B cell (primary cell): Measurements from ENCODE around the gene PTPRN2. TPM values are rescaled to one million over a fixed set of nuclear protein-coding genes. Genes with fewer than 3 reads are reported as not detected.
"Not testable (repeated sequence)": the region's sequence is repeated elsewhere in the genome, so short reads cannot be mapped to it uniquely, and the experiment has no call there.

Source experiments
- ATAC-seq: fragments of 200-7000 bp; cut with Tn5 transposase; one replicate; pipeline ENCODE4 v1.10.0; 2021; ENCODE audit warnings: low read depth, mild to moderate bottlenecking, moderate number of reproducible peaks, moderate library complexity
- CTCF ChIA-PET: fragments of 350-600 bp; sonication (Branson Sonifier 250); formaldehyde crosslinking; loops from one replicate; lab custom pipeline; 2021; ENCODE audit warnings: antibody characterized with exemption, inconsistent platforms; lab: Charles Lee
- POLR2A ChIA-PET: fragments of 350-600 bp; sonication (Branson Sonifier 250); formaldehyde crosslinking; loops from one replicate; lab custom pipeline; 2021; ENCODE audit warnings: antibody characterized with exemption; lab: Charles Lee
- DNase-seq: peaks from one replicate; pipeline ENCODE4 v3.0.0; 2013
- H2AFZ ChIP-seq: 2 replicates; pipeline ENCODE4 v1.6.1; 2012; ENCODE audit warnings: mild to moderate bottlenecking, low read depth, low read length; ENCODE audit not compliant: insufficient read depth, poor library complexity, severe bottlenecking
- H3K27ac ChIP-seq, 2 donors: 1 replicate in 1 of 2; 2 replicates in 1 of 2; pipeline ENCODE4 v1.5.1; 2012 to 2013; ENCODE audit warnings: low read length in 2 of 2, mild to moderate bottlenecking in 2 of 2, moderate library complexity in 1 of 2
- H3K27me3 ChIP-seq, 4 experiments: fragments of 200-600 bp in 1 of 4; sonication (generic) in 1 of 4; replicated peaks in 1 of 4; 1 replicate in 2 of 4; 2 replicates in 2 of 4; pipeline versions ENCODE4 v1.6.1 to v1.7.0; 2013 to 2016; ENCODE audit warnings: low read length in 3 of 4, mild to moderate bottlenecking in 2 of 4, mixed read lengths in 1 of 4, moderate library complexity in 1 of 4; ENCODE audit not compliant: insufficient read depth in 4 of 4, control insufficient read depth in 3 of 4; ENCODE audit errors: control extremely low read depth in 1 of 4
- H3K36me3 ChIP-seq, 2 experiments: replicated peaks in 1 of 2; 1 replicate in 1 of 2; 2 replicates in 1 of 2; pipeline versions ENCODE4 v1.6.1 to v1.7.1; 2013; ENCODE audit warnings: low read length in 1 of 2; ENCODE audit not compliant: insufficient read depth in 2 of 2, control insufficient read depth in 1 of 2; ENCODE audit errors: control extremely low read depth in 1 of 2, extremely low read depth in 1 of 2
- H3K4me1 ChIP-seq, 2 donors: fragments of 200-600 bp in 1 of 2; sonication (generic) in 1 of 2; 1 replicate in 1 of 2; 2 replicates in 1 of 2; pipeline versions ENCODE4 v1.5.1 to v1.6.1; 2013 to 2017; ENCODE audit warnings: low read length in 2 of 2; ENCODE audit not compliant: control insufficient read depth in 2 of 2, insufficient read depth in 2 of 2
- H3K4me2 ChIP-seq: replicated peaks from 2 replicates; pipeline ENCODE3; 2012; ENCODE audit warnings: mild to moderate bottlenecking, low read depth, low read length; ENCODE audit not compliant: poor library complexity, severe bottlenecking
- H3K4me3 ChIP-seq, 5 experiments: fragments of 200-600 bp in 1 of 5; sonication (generic) in 1 of 5; 1 replicate in 3 of 5; 2 replicates in 2 of 5; pipeline versions ENCODE4 v1.5.1 to v1.7.0; 2011 to 2016; ENCODE audit warnings: low read length in 4 of 5, mild to moderate bottlenecking in 4 of 5, low read depth in 2 of 5, control low read depth in 1 of 5, moderate library complexity in 1 of 5; ENCODE audit not compliant: insufficient read depth in 1 of 5; ENCODE audit errors: control extremely low read depth in 1 of 5, extremely low read depth in 1 of 5
- H3K79me2 ChIP-seq: fragments of 200-600 bp; sonication (generic); one replicate; pipeline ENCODE4 v1.6.0; 2016; ENCODE audit warnings: low read length; ENCODE audit not compliant: control insufficient read depth, insufficient read depth
- H3K9ac ChIP-seq: fragments of 200-600 bp; sonication (generic); 2 replicates; pipeline ENCODE4 v1.6.1; 2017; ENCODE audit warnings: mild to moderate bottlenecking, low read length, moderate library complexity
- H3K9me3 ChIP-seq, 3 donors: one replicate each; pipeline versions ENCODE4 v1.6.1 to v1.7.1; 2013; ENCODE audit warnings: low read length in 2 of 3; ENCODE audit not compliant: control insufficient read depth in 2 of 3, insufficient read depth in 1 of 3; ENCODE audit errors: control extremely low read depth in 1 of 3
- H4K20me1 ChIP-seq: 2 replicates; pipeline ENCODE4 v1.6.0; 2012; ENCODE audit warnings: mild to moderate bottlenecking, low read length; ENCODE audit not compliant: insufficient read depth, control insufficient read depth, poor library complexity, severe bottlenecking
- H3K27ac Mint-ChIP-seq: one replicate; pipeline ENCODE4 v1.8.0; 2021; ENCODE audit warnings: mixed read lengths
- H3K27me3 Mint-ChIP-seq: one replicate; pipeline ENCODE4 v1.8.0; 2021; ENCODE audit warnings: mixed read lengths
- H3K4me1 Mint-ChIP-seq: one replicate; pipeline ENCODE4 v1.8.0; 2021; ENCODE audit warnings: mixed read lengths
- H3K4me3 Mint-ChIP-seq: one replicate; pipeline ENCODE4 v1.8.0; 2021; ENCODE audit warnings: mixed read lengths
- H3K9me3 Mint-ChIP-seq: one replicate; pipeline ENCODE4 v1.8.0; 2022; ENCODE audit warnings: mixed read lengths; ENCODE audit not compliant: insufficient read depth
- CTCF ChIP-seq: fragments of 200-600 bp; IDR thresholded peaks from one replicate; pipeline ENCODE4 v1.8.0; 2022; ENCODE audit warnings: antibody characterized with exemption, mild to moderate bottlenecking
- EZH2 ChIP-seq: IDR thresholded peaks from 2 replicates; pipeline ENCODE4 v1.6.1; 2012; ENCODE audit warnings: borderline replicate concordance, low read depth, mild to moderate bottlenecking, moderate library complexity, low read length; ENCODE audit not compliant: insufficient read depth, poor library complexity, severe bottlenecking
- WGBS: methylation state at CpG from one replicate; pipeline ENCODE4 v1.1.5; 2013; ENCODE audit warnings: missing lambda C conversion rate; ENCODE audit not compliant: insufficient coverage; 5-methylcytosine and 5-hydroxymethylcytosine counted together
- intact Hi-C: fragments of 100-400 bp; cut with micrococcal nuclease; formaldehyde crosslinking; loops from one replicate; pipeline ENCODE4 v1.10.0; 2022
- polyA plus RNA-seq: library from polyadenylated mRNA; depleted of rRNA; stranded (reverse); fragments of >200 nt; gene quantifications from 2 replicates; pipeline ENCODE4 v1.2.3, GENCODE V29; 2012
- total RNA-seq, 2 donors: library from RNA; stranded (reverse); fragments of 120-200 nt in 1 of 2; gene quantifications; 1 replicate in 1 of 2; 2 replicates in 1 of 2; pipeline versions ENCODE4 v1.2.3 to v1.2.4, GENCODE V29; 2013 to 2022

Gene PTPRN2
- total and polyA plus RNA-seq, 2 donors (not counting 1 experiment from before 2014, with no cell fraction given), result 2.0 to 5.0 TPM

GRCh38 chr7:157727964-157728615 is 859.5 kb downstream of the PTPRN2 start:
- 90% methylated on average over 18 of the region's 21 CpGs for WGBS
- intact Hi-C loops, result no loop called here
- Mint-ChIP-seq H3K4me3 (no peak overlapping the region), H3K9me3 (no peaks in the 10 kb centered on the region), H3K27ac (no peak overlapping the region), H3K27me3 (no peaks in the 10 kb centered on the region), H3K4me1 (no peaks in the 10 kb centered on the region)
- ChIA-PET CTCF (no interaction called here), POLR2A (no interaction called here)
- no peak overlapping the region for H3K27ac ChIP-seq
- no peak overlapping the region for H3K4me2 ChIP-seq
- no peaks in the 10 kb centered on the region for H3K27me3 ChIP-seq
- peaks cover 0 to 14% (median 0%) of the 10 kb centered on the region in 3 donors for H3K9me3 ChIP-seq
- no peak for ATAC-seq
- H3K36me3 ChIP-seq, result no peaks in the 10 kb centered on the region
- TF ChIP-seq CTCF (no peak), EZH2 (no peak)
- H2AFZ ChIP-seq, result no peak overlapping the region
- DNase-seq, result no peak
- H3K4me1 ChIP-seq, result no peaks in the 10 kb centered on the region
- H4K20me1 ChIP-seq, result no peaks in the 10 kb centered on the region
- H3K4me3 ChIP-seq, result no peak overlapping the region
- no peak overlapping the region for H3K9ac ChIP-seq
- H3K79me2 ChIP-seq, result no peaks in the 10 kb centered on the region

DNA sequence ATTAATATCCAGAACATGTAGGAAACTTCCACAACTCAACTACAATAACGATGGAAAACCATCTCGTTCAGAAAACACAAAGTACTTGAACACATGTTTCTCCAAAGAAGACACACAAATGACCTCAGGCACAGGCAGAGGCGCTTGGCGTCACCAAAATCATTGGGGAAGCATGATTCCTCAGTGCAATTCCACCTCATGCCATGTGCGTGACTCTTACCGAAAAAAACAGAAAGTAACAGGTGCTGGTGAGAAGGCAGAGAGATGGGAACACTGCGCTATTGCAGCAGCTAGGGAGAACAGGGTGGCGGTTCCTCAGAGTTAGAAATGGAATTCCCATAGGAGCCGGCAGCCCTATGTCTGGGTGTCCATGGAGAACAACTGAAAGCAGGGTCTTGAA is 860.9 kb downstream of the PTPRN2 start:
- Mint-ChIP-seq H3K27me3 (no peaks in the 10 kb centered on the region), H3K9me3 (no peaks in the 10 kb centered on the region), H3K4me3 (no peak overlapping the region), H3K27ac (no peak overlapping the region), H3K4me1 (no peaks in the 10 kb centered on the region)
- no peak overlapping the region for H3K9ac ChIP-seq
- H3K27ac ChIP-seq, result no peak overlapping the region
- intact Hi-C loops, result no loop called here
- no peak overlapping the region for H2AFZ ChIP-seq
- 98% methylated on average over 7 of the region's 9 CpGs for WGBS
- H3K4me3 ChIP-seq, result no peak overlapping the region
- no peaks in the 10 kb centered on the region for H3K36me3 ChIP-seq
- DNase-seq (no peak), ATAC-seq (no peak)
- H3K79me2 ChIP-seq, result no peaks in the 10 kb centered on the region
- ChIA-PET CTCF (no interaction called here), POLR2A (no interaction called here)
- no peak overlapping the region for H3K4me2 ChIP-seq
- no peaks in the 10 kb centered on the region for H4K20me1 ChIP-seq
- H3K27me3 ChIP-seq, result no peaks in the 10 kb centered on the region
- H3K4me1 ChIP-seq, result no peaks in the 10 kb centered on the region
- peaks cover 0 to 18% (median 0%) of the 10 kb centered on the region in 3 donors for H3K9me3 ChIP-seq
- TF ChIP-seq EZH2, result no peak
- no peak for TF ChIP-seq CTCF

DNA sequence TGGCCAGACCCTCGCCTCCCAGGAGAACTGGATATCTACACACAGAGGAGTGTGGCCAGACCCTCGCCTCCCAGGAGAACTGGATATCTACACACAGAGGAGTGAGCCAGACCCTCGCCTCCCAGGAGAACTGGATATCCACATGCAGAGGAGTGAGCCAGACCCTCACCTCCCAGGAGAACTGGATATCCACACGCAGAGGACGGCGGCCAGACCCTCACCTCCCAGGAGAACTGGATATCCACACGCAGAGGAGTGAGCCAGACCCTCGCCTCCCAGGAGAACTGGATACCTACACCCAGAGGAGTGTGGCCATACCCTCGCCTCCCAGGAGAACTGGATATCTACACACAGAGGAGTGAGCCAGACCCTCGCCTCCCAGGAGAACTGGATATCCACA is 862.3 kb downstream of the PTPRN2 start:
- intact Hi-C loops, H3K4me3 ChIP-seq, DNase-seq, H3K4me3 Mint-ChIP-seq, H3K4me2 ChIP-seq, ATAC-seq, H3K9ac ChIP-seq, H3K9me3 ChIP-seq, CTCF ChIA-PET, POLR2A ChIA-PET, H3K27me3 Mint-ChIP-seq, H3K4me1 ChIP-seq, H3K79me2 ChIP-seq, H3K36me3 ChIP-seq, H2AFZ ChIP-seq, H3K9me3 Mint-ChIP-seq, H3K27ac Mint-ChIP-seq, H3K4me1 Mint-ChIP-seq, H3K27ac ChIP-seq, H3K27me3 ChIP-seq, H4K20me1 ChIP-seq: not testable (repeated sequence)
- 84% methylated on average over 7 of the region's 10 CpGs for WGBS
